Activated gamma-delta T cell (primary cell): Measurements from ENCODE around the gene AGTPBP1.

Experiments used
- DNase-seq: peaks from one replicate; lab custom pipeline; 2025; lab: John Stamatoyannopoulos, UW

The AGTPBP1 gene

GRCh38 chr9:85502815-85503655, 238.7 kb downstream of the AGTPBP1 start:
- no peak for DNase-seq

- DNase-seq, result no peak
Measured at GRCh38 chr9:85501882-85502281, 239.9 kb downstream of the AGTPBP1 start.

GRCh38 chr9:85501456-85501855, 240.3 kb downstream of the AGTPBP1 start:
- DNase-seq, result no peak
